Measurements from ENCODE around the gene GTF2I. TPM values are rescaled to one million over a fixed set of nuclear protein-coding genes. Genes with fewer than 3 reads are reported as not detected.
"Not testable (repeated sequence)": the region's sequence is repeated elsewhere in the genome, so short reads cannot be mapped to it uniquely, and the experiment has no call there.

GTF2I gene
- total RNA-seq, 4 donors from 2014 or later: 142 to 376 (median 172) TPM

DNA sequence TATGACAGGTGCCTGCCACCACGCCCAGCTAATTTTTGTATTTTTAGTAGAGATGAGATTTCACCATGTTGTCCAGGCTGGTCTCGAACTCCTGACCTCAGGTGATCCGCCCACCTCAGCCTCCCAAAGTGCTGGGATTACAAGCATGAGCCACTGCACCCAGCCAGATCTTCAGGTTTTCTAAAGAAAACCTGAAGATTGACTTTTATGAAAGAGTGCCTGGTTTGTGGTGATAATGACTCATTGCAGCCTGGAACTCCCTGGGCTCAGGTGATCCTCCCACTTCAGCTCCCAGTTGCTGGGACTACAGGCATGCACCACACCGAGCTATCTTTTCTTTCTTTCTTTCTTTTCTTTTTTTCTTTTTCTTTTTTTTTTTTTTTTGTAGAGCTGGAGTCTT is 141.1 kb downstream of the GTF2I start:
- H3K9me3 ChIP-seq; H3K27me3 ChIP-seq; H3K4me1 ChIP-seq; H3K27ac ChIP-seq; H3K36me3 ChIP-seq; H3K4me3 ChIP-seq; DNase-seq (ENCODE audit: low spot score in 2 of 2): not testable (repeated sequence)
- 50% methylated on average over 1 of the region's 4 CpGs for WGBS

Other genes with a start within 250 kb of the GTF2I start
- gene GTF2IRD1, start 203.8 kb upstream of the GTF2I start, total RNA-seq: 10 to 100 TPM; 23.1 to 41.2 (median 25.0) TPM
- not detected for gene NCF1, start 116.3 kb downstream of the GTF2I start, total RNA-seq
- 10 to 100 TPM in 3 of 4 donors, 1 to 10 TPM in 1; 6.5 to 24.3 (median 17.7) TPM for gene GTF2IRD2, start 193.9 kb downstream of the GTF2I start, total RNA-seq